HepG2 (cell line): Measurements from ENCODE around the gene FGF14. TPM values are rescaled to one million over a fixed set of nuclear protein-coding genes. Genes with fewer than 3 reads are reported as not detected.

Source experiments
- ATAC-seq: fragments of 200-7000 bp; cut with Tn5 transposase; 3 replicates; pipeline ENCODE4 v1.9.1; 2020; ENCODE audit warnings: mild to moderate bottlenecking, moderate library complexity
- BruUV-seq: library from RNA; stranded (reverse); fragments of 400-500 nt; replicated peaks from 2 replicates; lab custom pipeline; 2021; lab: Mats Ljungman, UMichigan
- CTCF ChIA-PET: fragments of 300-600 bp; formaldehyde crosslinking; extraction: SDS; loops from one replicate; lab custom pipeline; 2021; ENCODE audit warnings: low total read pairs, inconsistent platforms, low intra/inter-chr PET ratio; lab: Yijun Ruan, JAX
- POLR2A ChIA-PET: fragments of 350-600 bp; sonication (Branson Sonifier 250); formaldehyde crosslinking; loops from one replicate; lab custom pipeline; 2020; ENCODE audit warnings: antibody characterized with exemption, inconsistent platforms; lab: Yijun Ruan, JAX
- DNase-seq: peaks from one replicate; pipeline ENCODE4 v3.0.0-alpha.2; 2015; ENCODE audit warnings: low spot score
- FAIRE-seq: peaks from 3 replicates; lab custom pipeline; 2011; peaks lifted over from hg19 to GRCh38; lab: Jason Lieb, UNC
- H2AFZ ChIP-seq: one replicate; pipeline ENCODE4 v1.6.1; 2011; ENCODE audit warnings: low read length, inconsistent platforms
- H3K27ac ChIP-seq: fragments of 300-600 bp; 3 replicates; pipeline ENCODE4 v1.8.0; 2011; ENCODE audit warnings: mixed run types, mild to moderate bottlenecking, mixed read lengths, low read length, inconsistent platforms; ENCODE audit not compliant: insufficient read depth; ENCODE audit errors: extremely low read length
- H3K27me3 ChIP-seq, 2 experiments: fragments of 200-600 bp in 1 of 2; 2 replicates in 1 of 2; 3 replicates in 1 of 2; pipeline versions ENCODE4 v1.6.0 to v1.8.0; 2011; ENCODE audit warnings: low read length in 2 of 2, mild to moderate bottlenecking in 2 of 2, moderate library complexity in 2 of 2, inconsistent platforms in 1 of 2; ENCODE audit not compliant: insufficient read depth in 2 of 2, control insufficient read depth in 1 of 2
- H3K36me3 ChIP-seq, 2 experiments: fragments of 200-600 bp in 1 of 2; replicated peaks in 1 of 2; 2 replicates in 1 of 2; 3 replicates in 1 of 2; pipeline versions ENCODE4 v1.5.1 to v1.8.0; 2011; ENCODE audit warnings: low read length in 2 of 2, inconsistent platforms in 1 of 2; ENCODE audit not compliant: insufficient read depth in 2 of 2, control insufficient read depth in 1 of 2
- H3K4me1 ChIP-seq: 2 replicates; pipeline ENCODE4 v1.5.1; 2012; ENCODE audit warnings: low read length, inconsistent platforms; ENCODE audit not compliant: insufficient read depth
- H3K4me2 ChIP-seq: 2 replicates; pipeline ENCODE4 v1.6.0; 2011; ENCODE audit warnings: low read depth, low read length, inconsistent platforms
- H3K4me3 ChIP-seq, 3 experiments: fragments of 200-600 bp in 1 of 3; sonication (generic), shearing (Covaris generic) in 1 of 3; replicated peaks in 1 of 3; 2 replicates each; pipeline ENCODE4 v1.5.1; 2011 to 2016; ENCODE audit warnings: low read length in 3 of 3, inconsistent platforms in 2 of 3, low read depth in 2 of 3, mild to moderate bottlenecking in 2 of 3, control low read depth in 1 of 3, mixed read lengths in 1 of 3; ENCODE audit not compliant: insufficient read depth in 1 of 3
- H3K79me2 ChIP-seq: one replicate; pipeline ENCODE4 v1.6.1; 2011; ENCODE audit warnings: low read length, inconsistent platforms; ENCODE audit not compliant: insufficient read depth
- H3K9ac ChIP-seq: 2 replicates; pipeline ENCODE4 v1.6.0; 2011; ENCODE audit warnings: mild to moderate bottlenecking, low read depth, low read length, inconsistent platforms; ENCODE audit not compliant: insufficient read depth
- H3K9me3 ChIP-seq: 2 replicates; pipeline ENCODE4 v1.5.1; 2012; ENCODE audit warnings: mild to moderate bottlenecking, low read length
- H4K20me1 ChIP-seq: 2 replicates; pipeline ENCODE4 v1.6.0; 2011; ENCODE audit warnings: inconsistent platforms, mild to moderate bottlenecking, low read length, moderate library complexity; ENCODE audit not compliant: insufficient read depth
- ARHGAP35 ChIP-seq: sonication (generic); formaldehyde crosslinking; IDR thresholded peaks from 2 replicates; pipeline ENCODE4 v1.9.0; 2022; ENCODE audit warnings: mild to moderate bottlenecking, inconsistent platforms, moderate library complexity, missing genetic modification reagents, borderline replicate concordance
- ASH2L ChIP-seq: fragments of 300-600, 200-600 bp; sonication (generic); IDR thresholded peaks from 2 replicates; pipeline ENCODE4 v1.7.0; 2017; ENCODE audit warnings: low read depth, mild to moderate bottlenecking, moderate library complexity, mixed read lengths, low read length; ENCODE audit not compliant: insufficient read length
- DR1 ChIP-seq: sonication (generic); formaldehyde crosslinking; IDR thresholded peaks from 2 replicates; pipeline ENCODE4 v1.8.0; 2021; ENCODE audit warnings: mild to moderate bottlenecking, missing genetic modification reagents, inconsistent platforms
- EEA1 ChIP-seq: sonication (generic); formaldehyde crosslinking; IDR thresholded peaks from 2 replicates; pipeline ENCODE4 v1.5.1; 2020; ENCODE audit warnings: mild to moderate bottlenecking, missing genetic modification reagents, borderline replicate concordance
- HCFC1 ChIP-seq: fragments of 150-350 bp; IDR thresholded peaks from 2 replicates; pipeline ENCODE4 v1.6.1; 2014; ENCODE audit warnings: low read depth, low read length
- HNRNPUL1 ChIP-seq: fragments of 200-400 bp; formaldehyde crosslinking; IDR thresholded peaks from 2 replicates; pipeline ENCODE4 v1.6.1; 2017; ENCODE audit warnings: low read depth, mild to moderate bottlenecking, low read length, moderate library complexity
- JUN ChIP-seq: sonication (generic); formaldehyde crosslinking; IDR thresholded peaks from 2 replicates; pipeline ENCODE4 v1.4.0; 2020; ENCODE audit warnings: mild to moderate bottlenecking, missing genetic modification reagents
- JUND ChIP-seq: sonication (generic); formaldehyde crosslinking; IDR thresholded peaks from 2 replicates; pipeline ENCODE4 v1.8.0; 2022; ENCODE audit warnings: mild to moderate bottlenecking, missing genetic modification reagents
- KDM5A ChIP-seq: fragments of 200-600 bp; sonication (generic); IDR thresholded peaks from 2 replicates; pipeline ENCODE4 v1.7.0; 2018; ENCODE audit warnings: antibody characterized with exemption, mild to moderate bottlenecking, low read length, borderline replicate concordance
- SYNCRIP ChIP-seq: fragments of 200-400 bp; formaldehyde crosslinking; IDR thresholded peaks from 2 replicates; pipeline ENCODE4 v1.6.1; 2018; ENCODE audit warnings: mild to moderate bottlenecking, low read depth, low read length; ENCODE audit not compliant: insufficient read depth
- TBL1XR1 ChIP-seq: fragments of 150-350 bp; IDR thresholded peaks from 2 replicates; pipeline ENCODE4 v1.6.1; 2014; ENCODE audit warnings: borderline replicate concordance, low read length; ENCODE audit not compliant: partially characterized antibody
- TEAD2 ChIP-seq: sonication (generic); formaldehyde crosslinking; IDR thresholded peaks from 2 replicates; pipeline ENCODE4 v1.9.0; 2021; ENCODE audit warnings: missing genetic modification reagents
- YY1 ChIP-seq: IDR thresholded peaks from 2 replicates; pipeline ENCODE4 v1.6.1; 2011; ENCODE audit warnings: low read length, low read depth, moderate library complexity, mild to moderate bottlenecking; ENCODE audit not compliant: insufficient read depth, insufficient replicate concordance
- ZBTB38 ChIP-seq: sonication (generic); formaldehyde crosslinking; IDR thresholded peaks from 2 replicates; pipeline ENCODE4 v1.5.1; 2020; ENCODE audit warnings: mild to moderate bottlenecking, missing genetic modification reagents
- ZFP1 ChIP-seq: IDR thresholded peaks from 2 replicates; pipeline ENCODE4 v1.6.1; 2016
- ZNF230 ChIP-seq: sonication (generic); formaldehyde crosslinking; IDR thresholded peaks from 2 replicates; pipeline ENCODE4 v1.4.0; 2020; ENCODE audit warnings: mild to moderate bottlenecking, missing genetic modification reagents
- ZNF296 ChIP-seq: sonication (generic); formaldehyde crosslinking; conservative IDR thresholded peaks from 2 replicates; pipeline ENCODE4 v1.5.0; 2020; ENCODE audit warnings: mild to moderate bottlenecking, missing genetic modification reagents
- ZNF343 ChIP-seq: sonication (generic); formaldehyde crosslinking; IDR thresholded peaks from 2 replicates; pipeline ENCODE4 v1.4.0; 2020; ENCODE audit warnings: mild to moderate bottlenecking, missing genetic modification reagents
- ZNF460 ChIP-seq: sonication (generic); formaldehyde crosslinking; IDR thresholded peaks from 2 replicates; pipeline ENCODE4 v1.5.1; 2020; ENCODE audit warnings: missing genetic modification reagents, mild to moderate bottlenecking, borderline replicate concordance
- ZNF549 ChIP-seq: sonication (generic); formaldehyde crosslinking; IDR thresholded peaks from 2 replicates; pipeline ENCODE4 v1.5.0; 2020; ENCODE audit warnings: missing genetic modification reagents
- ZNF709 ChIP-seq: sonication (generic); formaldehyde crosslinking; IDR thresholded peaks from 2 replicates; pipeline ENCODE4 v1.5.0; 2020; ENCODE audit warnings: mild to moderate bottlenecking, missing genetic modification reagents
- ZNF747 ChIP-seq: sonication (generic); formaldehyde crosslinking; IDR thresholded peaks from 2 replicates; pipeline ENCODE4 v1.8.1; 2023; ENCODE audit warnings: missing genetic modification reagents, mild to moderate bottlenecking, borderline replicate concordance
- WGBS: methylation state at CpG from one replicate; pipeline ENCODE4 v1.1.6; 2017; ENCODE audit warnings: low lambda C conversion rate; 5-methylcytosine and 5-hydroxymethylcytosine counted together
- in situ Hi-C: cut with HindIII; loops from 2 replicates; pipeline ENCODE4 v1.10.0; 2017; ENCODE audit warnings: low pct_unique_long_range_greater_than_20kb; ENCODE audit not compliant: extremely low pct_ligation_motif_present
- intact Hi-C: fragments of 100-400 bp; cut with micrococcal nuclease; formaldehyde crosslinking; loops from one replicate; pipeline ENCODE4 v1.10.0; 2022; ENCODE audit not compliant: unreplicated experiment
- polyA plus RNA-seq, 8 experiments: library from polyadenylated mRNA; depleted of rRNA in 3 of 8; stranded (reverse) in 7 of 8; unstranded in 1 of 8; fragments of >200 nt; fragmentation: Illumina TruSeq in 4 of 8; extraction: Trizol in 4 of 8; gene quantifications; 2 replicates each; pipeline versions ENCODE4 v1.2.1 to v1.2.3, GENCODE V29; 2011 to 2016; ENCODE audit warnings: low read depth in 4 of 8, missing spikeins in 1 of 8, mixed read lengths in 1 of 8; ENCODE audit not compliant: insufficient read depth in 1 of 8
- total RNA-seq, 5 experiments: library from RNA; depleted of rRNA; stranded (reverse); fragments of >200 nt; fragmentation: Illumina TruSeq; extraction: Trizol; gene quantifications; 2 replicates each; pipeline ENCODE4 v1.2.3, GENCODE V29; 2016; ENCODE audit warnings: low read depth in 1 of 5
- TF ChIP-seq, protein P1 (sequence below): sonication (generic); formaldehyde crosslinking; IDR thresholded peaks from 2 replicates; pipeline ENCODE4 v1.5.0; 2020; ENCODE audit warnings: mild to moderate bottlenecking, missing genetic modification reagents

FGF14 gene
- total and polyA plus RNA-seq, 2 of the 13 experiments (the other 11 are each of a cell fraction or from before 2014, with no cell fraction given), result not detected

DNA sequence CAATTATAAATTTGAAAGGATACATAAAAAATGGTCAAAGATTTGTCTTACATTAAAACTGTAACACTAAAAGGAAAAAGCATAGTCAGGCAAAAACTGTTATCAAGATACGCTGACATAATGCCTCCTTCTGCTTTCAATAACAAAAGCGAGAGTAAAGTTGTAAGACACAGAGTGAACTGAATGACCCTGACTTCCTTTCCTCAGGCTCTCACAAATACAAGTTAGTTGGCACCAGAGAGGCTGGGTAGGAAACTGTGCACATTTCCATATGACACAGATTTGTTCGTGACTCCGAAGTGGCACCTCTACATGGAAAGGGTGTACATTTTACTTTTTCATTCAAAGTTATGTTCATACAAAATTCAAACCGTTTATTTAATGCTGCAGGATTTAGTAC, 15.4 kb downstream of the FGF14 start (continued):
- TF ChIP-seq SYNCRIP (no peak), ZNF230 (CRISPR knock-in tag) (no peak), EEA1 (CRISPR knock-in tag) (no peak), YY1 (no peak), ZNF460 (CRISPR knock-in tag) (no peak), JUN (CRISPR knock-in tag) (no peak), KDM5A (no peak), HCFC1 (no peak)

DNA sequence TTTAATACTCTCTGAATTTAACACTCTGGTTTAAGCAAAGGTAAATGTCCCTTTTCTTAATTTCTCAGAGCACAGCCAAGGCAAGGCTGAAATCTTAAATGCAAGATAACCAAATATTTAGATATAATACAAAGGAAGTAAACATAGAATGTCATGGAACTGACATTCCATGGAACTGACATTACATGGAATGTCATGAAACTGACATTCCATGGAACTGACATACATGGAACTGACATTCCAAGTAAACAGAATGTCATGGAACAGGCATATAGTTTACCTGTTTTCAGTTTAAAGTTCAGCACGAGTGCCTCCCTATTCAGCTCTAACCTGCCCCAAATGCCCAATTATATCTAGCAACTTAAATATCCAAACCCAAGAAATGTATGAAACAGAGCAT, 21.8 kb downstream of the FGF14 start:
- intact Hi-C loops (no loop called here), in situ Hi-C loops (no loop called here)
- ATAC-seq (no peak), FAIRE-seq (no peak), DNase-seq (no peak)
- Histone ChIP-seq H3K9me3 (no peaks in the 10 kb centered on the region), H3K79me2 (no peaks in the 10 kb centered on the region), H3K36me3 (no peaks in the 10 kb centered on the region), H3K9ac (no peak overlapping the region), H3K4me2 (no peak overlapping the region), H4K20me1 (no peaks in the 10 kb centered on the region), H3K27me3 (no peaks in the 10 kb centered on the region), H2AFZ (no peak overlapping the region), H3K4me1 (no peaks in the 10 kb centered on the region), H3K27ac (no peak overlapping the region), H3K4me3 (no peak overlapping the region)
- no peak for TF ChIP-seq JUND
- TF ChIP-seq ZNF460 (CRISPR knock-in tag), result no peak
- no peak for TF ChIP-seq ZBTB38 (CRISPR knock-in tag)
- TF ChIP-seq ZFP1, result no peak
- TF ChIP-seq TEAD2 (CRISPR knock-in tag), result no peak
- TF ChIP-seq DR1, result no peak
- no peak for TF ChIP-seq TBL1XR1
- TF ChIP-seq ZNF549 (CRISPR knock-in tag), result no peak
- no peak for TF ChIP-seq ZNF343 (CRISPR knock-in tag)
- TF ChIP-seq ZNF709 (CRISPR knock-in tag), result no peak
- TF ChIP-seq ZNF296 (CRISPR knock-in tag), result no peak
- no peak for TF ChIP-seq ASH2L
- TF ChIP-seq ARHGAP35 (CRISPR knock-in tag), result no peak
- no peak for TF ChIP-seq ZNF747 (CRISPR knock-in tag)
- no peak for TF ChIP-seq HNRNPUL1
- TF ChIP-seq, protein P1, sequence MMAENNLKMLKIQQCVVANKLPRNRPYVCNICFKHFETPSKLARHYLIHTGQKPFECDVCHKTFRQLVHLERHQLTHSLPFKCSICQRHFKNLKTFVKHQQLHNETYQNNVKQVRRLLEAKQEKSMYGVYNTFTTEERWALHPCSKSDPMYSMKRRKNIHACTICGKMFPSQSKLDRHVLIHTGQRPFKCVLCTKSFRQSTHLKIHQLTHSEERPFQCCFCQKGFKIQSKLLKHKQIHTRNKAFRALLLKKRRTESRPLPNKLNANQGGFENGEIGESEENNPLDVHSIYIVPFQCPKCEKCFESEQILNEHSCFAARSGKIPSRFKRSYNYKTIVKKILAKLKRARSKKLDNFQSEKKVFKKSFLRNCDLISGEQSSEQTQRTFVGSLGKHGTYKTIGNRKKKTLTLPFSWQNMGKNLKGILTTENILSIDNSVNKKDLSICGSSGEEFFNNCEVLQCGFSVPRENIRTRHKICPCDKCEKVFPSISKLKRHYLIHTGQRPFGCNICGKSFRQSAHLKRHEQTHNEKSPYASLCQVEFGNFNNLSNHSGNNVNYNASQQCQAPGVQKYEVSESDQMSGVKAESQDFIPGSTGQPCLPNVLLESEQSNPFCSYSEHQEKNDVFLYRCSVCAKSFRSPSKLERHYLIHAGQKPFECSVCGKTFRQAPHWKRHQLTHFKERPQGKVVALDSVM (CRISPR knock-in tag), result no peak
- WGBS, result 0% methylated on average over 1 of the region's 1 CpG
- BruUV-seq, result no TSS peak
- ChIA-PET CTCF (no interaction called here), POLR2A (no interaction called here)
